ENCODE data around the gene ST8SIA5.

Gene ST8SIA5

GRCh38 chr18:46740046-46740445, 16.8 kb downstream of the ST8SIA5 start:
- no peak overlapping the region for H3K4me3 ChIP-seq (ENCODE audit: low read length)
- TF ChIP-seq CTCF (conservative IDR thresholded peaks at IDR 0.05; ENCODE audit: low read depth, low read length): no peak
- no peak for DNase-seq (ENCODE audit: low read depth)

GRCh38 chr18:46738491-46738890, 18.4 kb downstream of the ST8SIA5 start:
- no peak for TF ChIP-seq CTCF (conservative IDR thresholded peaks at IDR 0.05; ENCODE audit: low read depth, low read length)
- no peak overlapping the region for H3K4me3 ChIP-seq (ENCODE audit: low read length)
- DNase-seq (ENCODE audit: low read depth): no peak

GRCh38 chr18:46736736-46737135, 20.1 kb downstream of the ST8SIA5 start:
- no peak overlapping the region for H3K4me3 ChIP-seq (ENCODE audit: low read length)
- no peak for TF ChIP-seq CTCF (conservative IDR thresholded peaks at IDR 0.05; ENCODE audit: low read depth, low read length)
- DNase-seq (ENCODE audit: low read depth): no peak

GRCh38 chr18:46736135-46736534, 20.7 kb downstream of the ST8SIA5 start:
- H3K4me3 ChIP-seq (ENCODE audit: low read length): no peak overlapping the region
- DNase-seq (ENCODE audit: low read depth): no peak
- TF ChIP-seq CTCF (conservative IDR thresholded peaks at IDR 0.05; ENCODE audit: low read depth, low read length): no peak

- no peak overlapping the region for H3K4me3 ChIP-seq (ENCODE audit: low read length)
- no peak for TF ChIP-seq CTCF (conservative IDR thresholded peaks at IDR 0.05; ENCODE audit: low read depth, low read length)
- DNase-seq (ENCODE audit: low read depth): no peak
Observed at GRCh38 chr18:46734981-46735380, 21.9 kb downstream of the ST8SIA5 start.

GRCh38 chr18:46733872-46734271, 23.0 kb downstream of the ST8SIA5 start:
- DNase-seq (ENCODE audit: low read depth): no peak

GRCh38 chr18:46732801-46733200, 24.1 kb downstream of the ST8SIA5 start:
- DNase-seq (ENCODE audit: low read depth): no peak
- no peak overlapping the region for H3K4me3 ChIP-seq (ENCODE audit: low read length)
- TF ChIP-seq CTCF (conservative IDR thresholded peaks at IDR 0.05; ENCODE audit: low read depth, low read length): no peak

More at GRCh38 chr18:46733872-46734271, 23.0 kb downstream of the ST8SIA5 start:
- no peak overlapping the region for H3K4me3 ChIP-seq (ENCODE audit: low read length)
- no peak for TF ChIP-seq CTCF (conservative IDR thresholded peaks at IDR 0.05; ENCODE audit: low read depth, low read length)
